Measurements from ENCODE around the gene HEATR5A. TPM values are rescaled to one million over a fixed set of nuclear protein-coding genes. Genes with fewer than 3 reads are reported as not detected.

Gene HEATR5A
- total and polyA plus RNA-seq, 2 of the 13 experiments (the other 11 are each of a cell fraction or from before 2014, with no cell fraction given) = 36.4 to 105 TPM

DNA sequence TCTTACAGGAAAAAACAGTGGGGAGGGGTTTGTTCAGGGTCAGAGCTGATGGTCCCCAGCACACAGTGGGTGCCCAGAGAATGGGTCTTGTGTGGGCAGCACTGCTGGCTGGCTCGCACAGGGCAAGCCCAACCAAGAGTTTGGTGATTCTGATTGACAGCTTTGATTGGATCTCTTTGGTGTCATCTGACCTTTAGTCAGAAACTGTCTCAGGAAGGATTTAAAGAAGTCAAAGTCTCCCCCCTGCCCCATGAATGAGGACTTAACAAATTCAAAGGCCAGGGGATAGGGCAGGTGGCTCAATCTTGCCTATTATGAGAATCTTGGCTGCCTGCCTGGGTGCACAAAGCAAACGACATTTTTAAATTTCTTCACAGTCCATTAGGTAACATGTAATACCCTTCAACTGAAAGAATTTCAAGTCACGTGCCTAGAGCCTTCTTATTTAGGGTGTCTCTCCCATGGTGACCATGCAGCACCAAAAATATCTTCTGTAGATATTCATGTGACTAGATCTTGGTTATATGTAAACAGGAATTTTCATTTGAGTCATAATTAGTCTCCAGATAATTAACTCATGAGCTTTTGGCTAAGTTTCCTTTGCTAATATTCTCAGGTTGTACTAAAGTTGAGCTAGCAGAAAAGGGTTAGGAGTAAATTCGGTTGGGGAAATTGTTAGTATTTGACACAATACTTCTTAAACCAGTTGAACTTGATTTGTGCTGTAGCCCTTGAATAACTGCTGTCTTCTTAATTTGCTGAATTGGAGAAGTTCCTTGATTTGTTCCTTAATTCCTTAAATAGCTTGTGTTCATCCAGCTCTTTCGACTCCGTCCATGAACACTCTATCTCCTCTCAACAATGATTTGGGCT is 158.3 kb downstream of the HEATR5A start (continued):
- TF ChIP-seq, protein P1, sequence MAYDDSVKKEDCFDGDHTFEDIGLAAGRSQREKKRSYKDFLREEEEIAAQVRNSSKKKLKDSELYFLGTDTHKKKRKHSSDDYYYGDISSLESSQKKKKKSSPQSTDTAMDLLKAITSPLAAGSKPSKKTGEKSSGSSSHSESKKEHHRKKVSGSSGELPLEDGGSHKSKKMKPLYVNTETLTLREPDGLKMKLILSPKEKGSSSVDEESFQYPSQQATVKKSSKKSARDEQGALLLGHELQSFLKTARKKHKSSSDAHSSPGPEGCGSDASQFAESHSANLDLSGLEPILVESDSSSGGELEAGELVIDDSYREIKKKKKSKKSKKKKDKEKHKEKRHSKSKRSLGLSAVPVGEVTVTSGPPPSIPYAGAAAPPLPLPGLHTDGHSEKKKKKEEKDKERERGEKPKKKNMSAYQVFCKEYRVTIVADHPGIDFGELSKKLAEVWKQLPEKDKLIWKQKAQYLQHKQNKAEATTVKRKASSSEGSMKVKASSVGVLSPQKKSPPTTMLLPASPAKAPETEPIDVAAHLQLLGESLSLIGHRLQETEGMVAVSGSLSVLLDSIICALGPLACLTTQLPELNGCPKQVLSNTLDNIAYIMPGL (CRISPR knock-in tag; IDR thresholded peaks at IDR 0.05; ENCODE audit: borderline replicate concordance in 1 of 2, low read depth in 1 of 2) = peak in 1 of 2 experiments; percentile 25; a peak in 1 of 4 replicates
- no peak for TF ChIP-seq MBD4 (IDR thresholded peaks at IDR 0.05; ENCODE audit: borderline replicate concordance, low read length)
- no peak for TF ChIP-seq ZNF670 (CRISPR knock-in tag; IDR thresholded peaks at IDR 0.05; ENCODE audit: borderline replicate concordance)
- TF ChIP-seq, protein P2, sequence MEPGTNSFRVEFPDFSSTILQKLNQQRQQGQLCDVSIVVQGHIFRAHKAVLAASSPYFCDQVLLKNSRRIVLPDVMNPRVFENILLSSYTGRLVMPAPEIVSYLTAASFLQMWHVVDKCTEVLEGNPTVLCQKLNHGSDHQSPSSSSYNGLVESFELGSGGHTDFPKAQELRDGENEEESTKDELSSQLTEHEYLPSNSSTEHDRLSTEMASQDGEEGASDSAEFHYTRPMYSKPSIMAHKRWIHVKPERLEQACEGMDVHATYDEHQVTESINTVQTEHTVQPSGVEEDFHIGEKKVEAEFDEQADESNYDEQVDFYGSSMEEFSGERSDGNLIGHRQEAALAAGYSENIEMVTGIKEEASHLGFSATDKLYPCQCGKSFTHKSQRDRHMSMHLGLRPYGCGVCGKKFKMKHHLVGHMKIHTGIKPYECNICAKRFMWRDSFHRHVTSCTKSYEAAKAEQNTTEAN (CRISPR knock-in tag; conservative IDR thresholded peaks at IDR 0.05) = peak; percentile 93
- peak; percentile 85; the same call in 1 of the 2 replicates for TF ChIP-seq MEF2D (CRISPR knock-in tag; IDR thresholded peaks at IDR 0.05)
- TF ChIP-seq, protein P3, sequence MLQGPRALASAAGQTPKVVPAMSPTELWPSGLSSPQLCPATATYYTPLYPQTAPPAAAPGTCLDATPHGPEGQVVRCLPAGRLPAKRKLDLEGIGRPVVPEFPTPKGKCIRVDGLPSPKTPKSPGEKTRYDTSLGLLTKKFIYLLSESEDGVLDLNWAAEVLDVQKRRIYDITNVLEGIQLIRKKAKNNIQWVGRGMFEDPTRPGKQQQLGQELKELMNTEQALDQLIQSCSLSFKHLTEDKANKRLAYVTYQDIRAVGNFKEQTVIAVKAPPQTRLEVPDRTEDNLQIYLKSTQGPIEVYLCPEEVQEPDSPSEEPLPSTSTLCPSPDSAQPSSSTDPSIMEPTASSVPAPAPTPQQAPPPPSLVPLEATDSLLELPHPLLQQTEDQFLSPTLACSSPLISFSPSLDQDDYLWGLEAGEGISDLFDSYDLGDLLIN (CRISPR knock-in tag; IDR thresholded peaks at IDR 0.05; ENCODE audit: borderline replicate concordance) = no peak
- TF ChIP-seq MEIS1 (CRISPR knock-in tag; IDR thresholded peaks at IDR 0.05; ENCODE audit: borderline replicate concordance) = peak; percentile 100
- TF ChIP-seq GATAD1 (CRISPR knock-in tag; IDR thresholded peaks at IDR 0.05) = 0 out of 2 replicates have a peak, but pooled peaks have one; percentile 38
- peak; percentile 40 for TF ChIP-seq IKZF4 (CRISPR knock-in tag; IDR thresholded peaks at IDR 0.05; ENCODE audit: borderline replicate concordance, low read depth, not compliant biosample characterization)
- no peak for TF ChIP-seq E2F5 (CRISPR knock-in tag; conservative IDR thresholded peaks at IDR 0.05)
- peak; percentile 85 for TF ChIP-seq ZSCAN25 (CRISPR knock-in tag; IDR thresholded peaks at IDR 0.05)
- no peak for TF ChIP-seq HNRNPLL (IDR thresholded peaks at IDR 0.05; ENCODE audit: low read depth, low read length, poor library complexity, severe bottlenecking)
- TF ChIP-seq RXRB (CRISPR knock-in tag; IDR thresholded peaks at IDR 0.05; ENCODE audit: borderline replicate concordance) = peak; percentile 89
- peak; percentile 80; the same call in 1 of the 2 replicates for TF ChIP-seq RXRA (CRISPR knock-in tag; IDR thresholded peaks at IDR 0.05)
- no peak for TF ChIP-seq SMARCC2 (IDR thresholded peaks at IDR 0.05)
- no peak for TF ChIP-seq ZNF253 (CRISPR knock-in tag; IDR thresholded peaks at IDR 0.05; ENCODE audit: borderline replicate concordance)
- TF ChIP-seq FOXP1 (IDR thresholded peaks at IDR 0.05) = no peak
- TF ChIP-seq FOXP1 (CRISPR knock-in tag; IDR thresholded peaks at IDR 0.05) = 0 out of 2 replicates have a peak, but pooled peaks have one; percentile 75
- TF ChIP-seq ZNF230 (CRISPR knock-in tag; IDR thresholded peaks at IDR 0.05) = peak; percentile 56; the same call in 1 of the 2 replicates
- no peak for TF ChIP-seq KAT2B (IDR thresholded peaks at IDR 0.05; ENCODE audit: borderline replicate concordance, low read depth, low read length)
